CD14-positive monocyte (primary cell): Measurements from ENCODE around the gene ZNF407. TPM values are rescaled to one million over a fixed set of nuclear protein-coding genes. Genes with fewer than 3 reads are reported as not detected.

Experiments used
- DNase-seq, 3 donors: peaks; one replicate each; pipeline ENCODE4 v3.0.0-alpha.2; 2011 to 2022
- H2AFZ ChIP-seq: 2 replicates; pipeline ENCODE4 v1.6.0; 2012; ENCODE audit warnings: mild to moderate bottlenecking, low read depth, low read length, inconsistent platforms; ENCODE audit not compliant: insufficient read depth, poor library complexity, severe bottlenecking
- H3K27ac ChIP-seq, 2 donors: 1 replicate in 1 of 2; 2 replicates in 1 of 2; pipeline ENCODE4 v1.5.1; 2012 to 2013; ENCODE audit warnings: low read length in 2 of 2, control low read depth in 1 of 2, inconsistent platforms in 1 of 2, low read depth in 1 of 2, mild to moderate bottlenecking in 1 of 2
- H3K27me3 ChIP-seq, 2 donors: one replicate each; pipeline versions ENCODE4 v1.6.0 to v1.6.1; 2011 to 2013; ENCODE audit warnings: low read length in 2 of 2; ENCODE audit not compliant: control insufficient read depth in 2 of 2, insufficient read depth in 2 of 2
- H3K36me3 ChIP-seq, 2 donors: replicated peaks in 1 of 2; 1 replicate in 1 of 2; 2 replicates in 1 of 2; pipeline versions ENCODE4 v1.5.1 to v1.6.1; 2012 to 2013; ENCODE audit warnings: low read length in 2 of 2, control low read depth in 1 of 2, inconsistent platforms in 1 of 2, mild to moderate bottlenecking in 1 of 2; ENCODE audit not compliant: insufficient read depth in 2 of 2, control insufficient read depth in 1 of 2
- H3K4me1 ChIP-seq, 2 donors: 1 replicate in 1 of 2; 2 replicates in 1 of 2; pipeline versions ENCODE4 v1.5.1 to v1.6.1; 2012 to 2013; ENCODE audit warnings: low read length in 2 of 2, control low read depth in 1 of 2, inconsistent platforms in 1 of 2, mild to moderate bottlenecking in 1 of 2, moderate library complexity in 1 of 2; ENCODE audit not compliant: insufficient read depth in 2 of 2, control insufficient read depth in 1 of 2
- H3K4me2 ChIP-seq: replicated peaks from 2 replicates; pipeline ENCODE3; 2012; ENCODE audit warnings: low read length, moderate library complexity, mild to moderate bottlenecking; ENCODE audit not compliant: poor library complexity, severe bottlenecking; ENCODE audit errors: extremely low read depth
- H3K4me3 ChIP-seq, 3 experiments: fragments of 200-600 bp in 1 of 3; sonication (generic) in 1 of 3; replicated peaks in 1 of 3; 1 replicate in 2 of 3; 2 replicates in 1 of 3; pipeline ENCODE4 v1.5.1; 2011 to 2013; ENCODE audit warnings: low read length in 3 of 3, mild to moderate bottlenecking in 3 of 3, control low read depth in 2 of 3, low read depth in 2 of 3, inconsistent platforms in 1 of 3, moderate library complexity in 1 of 3
- H3K79me2 ChIP-seq: 2 replicates; pipeline ENCODE4 v1.6.0; 2012; ENCODE audit warnings: mild to moderate bottlenecking, control low read depth, inconsistent platforms, low read length, moderate library complexity; ENCODE audit not compliant: insufficient read depth
- H3K9ac ChIP-seq: 2 replicates; pipeline ENCODE4 v1.6.0; 2017; ENCODE audit warnings: low read length, mild to moderate bottlenecking; ENCODE audit not compliant: insufficient read depth, poor library complexity, severe bottlenecking
- H3K9me3 ChIP-seq, 2 donors: replicated peaks in 1 of 2; 1 replicate in 1 of 2; 2 replicates in 1 of 2; pipeline versions ENCODE4 v1.5.1 to v1.6.1; 2012 to 2013; ENCODE audit warnings: low read length in 2 of 2, control low read depth in 1 of 2; ENCODE audit not compliant: control insufficient read depth in 1 of 2, insufficient read depth in 1 of 2
- H4K20me1 ChIP-seq: 2 replicates; pipeline ENCODE4 v1.6.0; 2012; ENCODE audit warnings: mild to moderate bottlenecking, low read length, control low read depth, moderate library complexity; ENCODE audit not compliant: insufficient read depth
- H3K27ac Mint-ChIP-seq, 7 donors: one replicate each; pipeline ENCODE4 v1.8.0; 2020; ENCODE audit warnings: mild to moderate bottlenecking in 7 of 7, mixed read lengths in 7 of 7, moderate library complexity in 6 of 7, inconsistent platforms in 2 of 7
- H3K27me3 Mint-ChIP-seq, 3 donors: one replicate each; pipeline ENCODE4 v1.8.0; 2021 to 2022; ENCODE audit warnings: low read depth in 3 of 3, mild to moderate bottlenecking in 3 of 3, mixed read lengths in 3 of 3, moderate library complexity in 3 of 3, inconsistent platforms in 1 of 3
- H3K36me3 Mint-ChIP-seq, 2 donors: one replicate each; pipeline ENCODE4 v1.8.0; 2020; ENCODE audit warnings: mixed read lengths in 2 of 2, inconsistent platforms in 1 of 2, mild to moderate bottlenecking in 1 of 2
- H3K4me1 Mint-ChIP-seq: one replicate; pipeline ENCODE4 v1.8.0; 2020; ENCODE audit warnings: mild to moderate bottlenecking, mixed read lengths
- H3K4me3 Mint-ChIP-seq, 2 donors: one replicate each; pipeline ENCODE4 v1.8.0; 2020; ENCODE audit warnings: mild to moderate bottlenecking in 2 of 2, mixed read lengths in 2 of 2, moderate library complexity in 1 of 2
- H3K9me3 Mint-ChIP-seq, 7 donors: one replicate each; pipeline ENCODE4 v1.8.0; 2020 to 2022; ENCODE audit warnings: mixed read lengths in 7 of 7, mild to moderate bottlenecking in 6 of 7, moderate library complexity in 6 of 7, inconsistent platforms in 2 of 7
- WGBS: methylation state at CpG from one replicate; pipeline ENCODE4 v1.1.5; 2013; ENCODE audit warnings: missing lambda C conversion rate; ENCODE audit not compliant: insufficient coverage; 5-methylcytosine and 5-hydroxymethylcytosine counted together
- intact Hi-C, 2 donors: fragments of 100-400 bp; cut with micrococcal nuclease; formaldehyde crosslinking; loops; one replicate each; pipeline versions ENCODE4 v1.15.0 to v1.15.1; 2023
- polyA plus RNA-seq, 3 donors: library from polyadenylated mRNA; depleted of rRNA in 1 of 3; unstranded in 2 of 3; stranded (reverse) in 1 of 3; fragments of 300-500 nt in 2 of 3; fragments of >200 nt in 1 of 3; fragmentation: Illumina TruSeq in 2 of 3; gene quantifications; 1 replicate in 2 of 3; 2 replicates in 1 of 3; pipeline ENCODE4 v1.2.3, GENCODE V29; 2012 to 2021
- TF ChIP-seq, protein P1 (sequence below): fragments of 200-600 bp; IDR thresholded peaks from one replicate; pipeline ENCODE4 v1.8.0; 2022; ENCODE audit warnings: antibody characterized with exemption, mild to moderate bottlenecking

ZNF407 gene
- polyA plus RNA-seq, 3 donors: 1.3 to 3.6 (median 1.6) TPM

DNA sequence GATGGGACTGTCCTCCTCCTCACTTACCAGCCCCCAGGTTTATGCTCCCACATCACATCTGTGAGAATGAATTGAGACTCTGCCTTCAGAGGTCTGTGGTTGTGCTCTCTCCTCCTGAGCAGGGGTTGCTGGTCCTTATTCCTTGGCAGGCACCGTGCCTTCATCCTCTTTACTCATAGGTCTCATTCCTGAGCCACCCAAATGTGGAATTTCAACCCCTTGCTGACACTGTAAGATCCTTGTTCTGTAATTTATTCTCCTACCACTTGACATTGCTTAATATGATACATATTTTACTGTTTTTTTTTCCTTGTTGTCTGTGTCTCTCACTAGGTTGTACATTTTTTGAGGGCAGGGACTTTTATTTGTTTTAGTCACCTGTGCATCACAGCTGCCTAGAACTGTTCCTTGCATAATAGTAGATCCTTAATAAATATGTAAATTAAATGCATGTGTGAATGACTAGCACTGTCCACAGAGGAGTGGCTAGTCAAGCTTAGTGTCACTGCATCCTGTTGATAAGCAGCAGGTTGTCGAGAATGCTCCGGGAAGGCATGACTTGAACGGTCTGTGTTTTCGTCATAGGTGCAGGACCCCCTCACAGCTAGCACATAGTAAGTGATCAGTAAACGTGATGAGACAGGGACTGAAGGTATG lies 180.6 kb downstream of the ZNF407 start:
- Histone ChIP-seq H3K4me2 (no peak overlapping the region), H2AFZ (no peak overlapping the region), H3K27ac (no peak overlapping the region), H4K20me1 (no peaks in the 10 kb centered on the region), H3K4me3 (no peak overlapping the region), H3K27me3 (no peaks in the 10 kb centered on the region), H3K36me3 (peaks cover 0 to 6% of the 10 kb centered on the region in 2 donors), H3K9me3 (no peaks in the 10 kb centered on the region), H3K79me2 (no peaks in the 10 kb centered on the region), H3K9ac (no peak overlapping the region), H3K4me1 (no peaks in the 10 kb centered on the region)
- no peak for DNase-seq
- H3K27me3 Mint-ChIP-seq: no peaks in the 10 kb centered on the region
- no peaks in the 10 kb centered on the region for H3K4me1 Mint-ChIP-seq
- intact Hi-C loops: no loop called here
- WGBS: 70% methylated on average over 2 of the region's 6 CpGs
- H3K9me3 Mint-ChIP-seq: no peaks in the 10 kb centered on the region
- H3K36me3 Mint-ChIP-seq: peaks cover 12 to 16% of the 10 kb centered on the region in 2 donors
- TF ChIP-seq, protein P1, sequence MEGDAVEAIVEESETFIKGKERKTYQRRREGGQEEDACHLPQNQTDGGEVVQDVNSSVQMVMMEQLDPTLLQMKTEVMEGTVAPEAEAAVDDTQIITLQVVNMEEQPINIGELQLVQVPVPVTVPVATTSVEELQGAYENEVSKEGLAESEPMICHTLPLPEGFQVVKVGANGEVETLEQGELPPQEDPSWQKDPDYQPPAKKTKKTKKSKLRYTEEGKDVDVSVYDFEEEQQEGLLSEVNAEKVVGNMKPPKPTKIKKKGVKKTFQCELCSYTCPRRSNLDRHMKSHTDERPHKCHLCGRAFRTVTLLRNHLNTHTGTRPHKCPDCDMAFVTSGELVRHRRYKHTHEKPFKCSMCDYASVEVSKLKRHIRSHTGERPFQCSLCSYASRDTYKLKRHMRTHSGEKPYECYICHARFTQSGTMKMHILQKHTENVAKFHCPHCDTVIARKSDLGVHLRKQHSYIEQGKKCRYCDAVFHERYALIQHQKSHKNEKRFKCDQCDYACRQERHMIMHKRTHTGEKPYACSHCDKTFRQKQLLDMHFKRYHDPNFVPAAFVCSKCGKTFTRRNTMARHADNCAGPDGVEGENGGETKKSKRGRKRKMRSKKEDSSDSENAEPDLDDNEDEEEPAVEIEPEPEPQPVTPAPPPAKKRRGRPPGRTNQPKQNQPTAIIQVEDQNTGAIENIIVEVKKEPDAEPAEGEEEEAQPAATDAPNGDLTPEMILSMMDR: no peak
- peak overlapping the region in 2 of 7 donors; percentile 59 to 83 for H3K27ac Mint-ChIP-seq
- no peak overlapping the region for H3K4me3 Mint-ChIP-seq

DNA sequence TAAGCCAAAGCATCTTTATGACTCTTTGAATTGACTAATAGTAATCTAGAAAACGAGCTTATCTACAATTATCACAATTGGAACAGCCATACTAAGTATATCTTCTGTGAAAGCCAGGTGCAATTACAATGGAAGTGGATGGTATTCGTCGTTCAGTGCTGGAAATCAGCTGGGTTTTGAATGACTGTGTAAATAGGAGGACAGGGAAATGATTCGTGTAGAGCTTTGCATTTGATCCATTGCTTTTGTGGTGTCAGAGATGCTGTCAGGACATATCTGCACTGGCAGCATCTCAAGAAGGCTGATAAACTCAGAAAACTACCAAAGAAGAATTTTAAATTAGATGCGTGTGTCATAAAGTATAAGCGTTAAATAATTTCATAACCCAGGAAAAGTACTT lies 187.1 kb downstream of the ZNF407 start:
- Mint-ChIP-seq H3K27me3 (peaks cover 0 to 2% (median 0%) of the 10 kb centered on the region in 3 donors), H3K4me1 (no peaks in the 10 kb centered on the region), H3K4me3 (no peak overlapping the region), H3K36me3 (peaks cover 22 to 30% of the 10 kb centered on the region in 2 donors), H3K27ac (no peak overlapping the region), H3K9me3 (no peaks in the 10 kb centered on the region)
- WGBS: 100% methylated on average over 1 of the region's 6 CpGs
- Histone ChIP-seq H3K9me3 (no peaks in the 10 kb centered on the region), H2AFZ (no peak overlapping the region), H3K4me1 (no peaks in the 10 kb centered on the region), H3K27me3 (no peaks in the 10 kb centered on the region), H3K36me3 (peaks cover 0 to 17% of the 10 kb centered on the region in 2 donors), H3K9ac (no peak overlapping the region), H3K79me2 (no peaks in the 10 kb centered on the region), H3K4me2 (no peak overlapping the region), H4K20me1 (no peaks in the 10 kb centered on the region), H3K27ac (no peak overlapping the region), H3K4me3 (no peak overlapping the region)
- no peak for DNase-seq
- TF ChIP-seq, protein P1: no peak
- intact Hi-C loops: no loop called here
